ENCODE measurements around the gene COA5.

GRCh38 chr2:98550165-98550564 is 58.1 kb downstream of the COA5 start:
- no peak for TF ChIP-seq CTCF (conservative IDR thresholded peaks at IDR 0.05; ENCODE audit: low read depth, low read length)
- no peak for TF ChIP-seq EZH2 (IDR thresholded peaks at IDR 0.05; ENCODE audit: borderline replicate concordance, low read depth, low read length, poor library complexity, severe bottlenecking)

All from A673 (cell line).